Measurements from ENCODE around the gene MEGF11.

DNA sequence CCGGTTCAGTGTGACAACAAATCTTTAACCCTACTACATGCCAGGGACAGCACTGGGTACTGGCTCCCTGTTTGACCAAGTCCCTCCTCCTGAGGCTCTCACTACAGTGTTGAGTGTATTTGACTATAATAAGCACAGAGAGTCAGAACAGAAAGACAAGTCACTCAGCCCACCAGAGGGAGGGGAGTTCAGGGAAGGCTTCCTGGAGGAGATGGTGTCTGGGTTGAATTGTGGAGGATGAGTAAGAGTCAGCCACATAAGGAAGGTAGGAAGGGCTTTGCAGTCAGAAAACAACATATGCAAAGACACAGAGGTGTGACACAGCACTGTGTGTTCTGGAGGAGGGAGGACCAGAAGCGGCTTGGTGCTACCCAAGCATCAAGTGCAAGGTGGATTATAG is 17.7 kb downstream of the MEGF11 start:
- TF ChIP-seq, protein P1, sequence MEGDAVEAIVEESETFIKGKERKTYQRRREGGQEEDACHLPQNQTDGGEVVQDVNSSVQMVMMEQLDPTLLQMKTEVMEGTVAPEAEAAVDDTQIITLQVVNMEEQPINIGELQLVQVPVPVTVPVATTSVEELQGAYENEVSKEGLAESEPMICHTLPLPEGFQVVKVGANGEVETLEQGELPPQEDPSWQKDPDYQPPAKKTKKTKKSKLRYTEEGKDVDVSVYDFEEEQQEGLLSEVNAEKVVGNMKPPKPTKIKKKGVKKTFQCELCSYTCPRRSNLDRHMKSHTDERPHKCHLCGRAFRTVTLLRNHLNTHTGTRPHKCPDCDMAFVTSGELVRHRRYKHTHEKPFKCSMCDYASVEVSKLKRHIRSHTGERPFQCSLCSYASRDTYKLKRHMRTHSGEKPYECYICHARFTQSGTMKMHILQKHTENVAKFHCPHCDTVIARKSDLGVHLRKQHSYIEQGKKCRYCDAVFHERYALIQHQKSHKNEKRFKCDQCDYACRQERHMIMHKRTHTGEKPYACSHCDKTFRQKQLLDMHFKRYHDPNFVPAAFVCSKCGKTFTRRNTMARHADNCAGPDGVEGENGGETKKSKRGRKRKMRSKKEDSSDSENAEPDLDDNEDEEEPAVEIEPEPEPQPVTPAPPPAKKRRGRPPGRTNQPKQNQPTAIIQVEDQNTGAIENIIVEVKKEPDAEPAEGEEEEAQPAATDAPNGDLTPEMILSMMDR (IDR thresholded peaks at IDR 0.05), result no peak
- no peak for TF ChIP-seq POLR2A (IDR thresholded peaks at IDR 0.05)
